GM12892 (cell line): ENCODE results near the gene PDGFB.

Source experiments
- DNase-seq: peaks from one replicate; pipeline ENCODE4 v3.0.0; 2011; ENCODE audit not compliant: insufficient read length
- FAIRE-seq: peaks from 2 replicates; lab custom pipeline; 2011; peaks lifted over from hg19 to GRCh38; lab: Jason Lieb, UNC
- POLR2A ChIP-seq: IDR thresholded peaks from 2 replicates; pipeline ENCODE4 v1.6.1; 2011; ENCODE audit warnings: low read depth, low read length, control low read depth
- POLR2AphosphoS5 ChIP-seq: IDR thresholded peaks from 2 replicates; pipeline ENCODE4 v1.6.1; 2011; ENCODE audit warnings: low read depth, low read length, control low read depth
- TAF1 ChIP-seq: IDR thresholded peaks from 2 replicates; pipeline ENCODE4 v1.6.1; 2011; ENCODE audit warnings: low read depth, mild to moderate bottlenecking, control low read depth, low read length, borderline replicate concordance

The PDGFB gene

DNA sequence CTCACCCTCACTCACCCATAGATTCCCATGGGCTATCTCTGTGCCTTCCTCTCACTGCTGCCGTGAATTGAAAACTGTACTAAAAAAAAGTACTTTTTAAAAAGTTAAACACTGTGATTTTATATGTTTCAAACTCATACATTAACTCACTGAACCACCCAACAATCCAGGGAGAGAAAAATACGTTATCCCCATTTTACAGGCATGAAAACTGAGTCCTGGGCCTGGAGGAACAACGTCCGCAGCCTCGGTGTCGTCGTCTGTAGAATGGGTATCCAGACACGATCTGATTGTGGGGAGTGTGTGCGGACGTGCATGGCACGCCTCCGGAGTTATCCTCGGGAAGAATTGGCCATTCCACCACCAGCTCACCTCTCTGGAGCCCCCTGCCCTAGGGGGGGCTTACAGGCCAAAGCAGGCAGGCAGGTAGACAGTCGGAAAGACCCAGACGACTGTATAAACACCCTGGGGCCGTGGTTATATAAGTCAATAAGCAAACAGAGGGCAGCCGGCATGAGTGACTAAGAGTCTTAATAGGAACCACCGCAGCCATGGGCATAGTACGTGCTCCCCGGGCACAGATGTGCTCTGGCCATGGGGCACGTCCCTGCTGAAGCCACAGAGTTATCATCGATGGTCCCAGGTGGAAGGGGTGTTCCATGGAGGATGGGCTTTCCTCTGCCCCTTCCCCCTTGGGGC lies 7.1 kb upstream of the PDGFB start:
- FAIRE-seq = no peak
- TF ChIP-seq POLR2AphosphoS5 = no peak
- TF ChIP-seq TAF1 = no peak
- no peak for TF ChIP-seq POLR2A
- no peak for DNase-seq

- DNase-seq (no peak), FAIRE-seq (no peak)
- TF ChIP-seq POLR2AphosphoS5 (no peak), TAF1 (no peak), POLR2A (no peak)
Observed at GRCh38 chr22:39250838-39251237, 6.1 kb upstream of the PDGFB start.

DNA sequence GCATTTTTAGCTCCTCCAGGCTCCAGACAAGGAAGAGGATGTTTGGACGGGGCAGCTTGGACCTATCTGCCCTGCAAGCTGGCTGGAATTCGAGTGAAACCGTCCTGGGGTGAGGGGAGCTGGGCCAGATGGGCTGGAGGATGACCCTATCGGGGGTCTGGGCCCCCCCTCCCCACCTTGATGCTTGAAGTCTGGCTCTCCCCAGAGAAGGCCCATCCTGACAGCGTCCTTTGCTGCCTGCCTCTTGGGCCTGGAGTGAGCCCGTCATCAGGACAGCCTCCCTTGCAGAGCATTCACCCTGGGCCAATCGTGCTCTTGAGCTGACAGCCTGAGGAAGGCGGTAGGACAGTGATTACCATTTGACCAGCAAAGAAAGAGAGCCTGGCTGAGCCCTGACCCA lies 5.3 kb upstream of the PDGFB start:
- TF ChIP-seq TAF1 = no peak
- TF ChIP-seq POLR2AphosphoS5 = no peak
- TF ChIP-seq POLR2A = no peak
- DNase-seq (no peak), FAIRE-seq (no peak)

DNA sequence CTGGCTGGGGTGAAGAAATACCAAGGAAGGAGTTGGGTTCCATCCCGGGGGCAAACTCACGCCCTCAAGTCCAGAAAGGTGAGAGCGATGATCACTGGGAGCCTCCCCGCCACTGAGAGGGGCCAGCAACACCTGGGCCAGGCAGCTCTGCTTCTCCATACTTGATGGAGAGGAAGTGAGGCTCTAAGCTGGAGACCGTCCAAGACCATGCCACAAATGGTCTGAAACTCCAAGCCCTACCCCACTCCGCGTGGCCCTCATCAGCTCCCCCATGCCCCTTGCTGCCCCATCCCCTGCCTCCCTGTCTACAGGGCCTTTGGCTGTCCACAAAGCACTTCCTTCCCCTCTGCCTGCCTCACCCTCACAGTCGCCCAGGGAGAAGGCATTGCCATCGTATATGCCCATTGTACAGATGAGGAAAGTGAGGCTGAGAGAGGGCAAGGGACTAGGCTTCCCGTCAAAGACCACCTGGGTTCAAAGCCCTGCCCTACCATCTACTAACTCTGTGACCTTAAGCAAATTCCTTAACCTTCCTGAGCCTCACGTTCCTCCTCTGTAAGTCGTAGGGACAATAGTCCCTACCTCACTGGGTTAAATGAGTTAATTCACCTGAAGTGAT lies 4.4 kb upstream of the PDGFB start:
- FAIRE-seq = peak; percentile 60
- TF ChIP-seq POLR2A (no peak), POLR2AphosphoS5 (no peak), TAF1 (no peak)
- DNase-seq = no peak

GRCh38 chr22:39248254-39248653 lies 3.5 kb upstream of the PDGFB start:
- no peak for FAIRE-seq
- TF ChIP-seq POLR2AphosphoS5 (no peak), POLR2A (no peak), TAF1 (no peak)
- DNase-seq = no peak

DNA sequence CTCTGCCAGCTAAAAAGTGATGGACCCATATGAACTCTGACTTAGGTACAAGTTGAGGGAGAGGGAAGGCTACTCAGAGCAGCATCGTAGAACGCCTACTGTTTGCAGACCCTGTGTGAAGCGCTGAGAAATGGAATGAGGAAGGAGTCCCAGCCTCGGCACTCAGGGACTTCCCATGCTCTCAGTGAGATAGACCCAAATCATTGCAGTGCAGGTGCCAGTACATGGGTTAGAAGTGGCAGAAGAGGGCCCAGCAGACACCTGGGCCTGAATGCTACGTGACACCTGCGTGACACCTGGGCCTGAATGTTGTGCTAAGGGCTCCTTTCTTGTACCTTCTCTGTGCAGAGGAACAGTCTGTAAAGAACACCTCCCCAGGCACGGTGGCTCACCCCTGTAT lies 2.6 kb upstream of the PDGFB start:
- DNase-seq = no peak
- TF ChIP-seq POLR2AphosphoS5 (no peak), TAF1 (no peak), POLR2A (no peak)
- peak; percentile 36 for FAIRE-seq

DNA sequence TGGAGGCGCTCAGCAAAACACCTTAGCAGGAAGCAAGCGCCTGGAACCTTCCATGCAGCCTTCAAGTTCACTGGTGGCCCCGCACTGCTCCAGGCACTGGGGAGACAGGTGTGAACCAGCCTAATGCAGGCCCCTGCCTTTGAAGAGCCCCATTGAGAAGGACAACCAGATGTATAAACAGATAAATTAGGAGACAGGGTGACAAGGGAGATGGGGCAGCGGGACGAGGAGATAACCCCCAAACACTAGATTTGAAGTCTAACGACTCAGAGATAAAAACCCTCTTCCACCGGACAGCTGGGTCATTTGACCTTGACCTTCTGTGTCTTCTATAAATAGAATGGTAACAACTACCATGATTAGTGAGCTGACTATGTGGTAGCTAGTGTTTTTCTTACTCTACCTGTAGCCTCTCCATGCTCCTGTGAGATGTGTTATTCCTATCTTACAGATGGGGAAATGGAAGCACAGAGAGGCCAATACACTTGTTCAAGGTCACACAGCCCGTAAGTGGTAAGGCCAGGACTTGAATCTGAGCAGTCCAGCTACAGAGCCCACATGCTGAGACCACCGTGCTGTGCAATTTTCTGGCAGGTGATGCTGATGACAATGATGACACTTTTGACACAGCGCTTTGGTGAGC lies 2.0 kb upstream of the PDGFB start:
- peak; percentile 81 for FAIRE-seq
- DNase-seq = no peak
- TF ChIP-seq POLR2AphosphoS5 (no peak), TAF1 (no peak), POLR2A (no peak)

DNA sequence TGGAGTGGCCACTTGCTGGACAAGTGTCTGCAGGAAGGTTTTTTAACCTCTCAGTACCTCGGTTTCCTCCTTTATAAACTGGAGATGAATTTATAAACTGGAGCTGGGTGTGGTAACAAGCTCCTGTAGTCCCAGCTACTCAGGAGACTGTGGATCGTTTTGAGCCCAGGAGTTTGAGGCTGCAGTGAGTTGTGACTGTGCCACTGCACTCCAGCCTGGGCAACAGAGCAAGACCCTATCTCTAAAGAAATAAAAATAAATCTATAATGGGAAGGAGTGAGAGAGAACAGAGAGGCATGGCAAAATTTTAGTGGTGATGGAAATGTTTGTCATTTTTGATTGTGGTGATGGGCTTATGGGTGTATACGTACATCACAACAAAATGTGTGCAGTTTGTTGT lies 1.4 kb upstream of the PDGFB start:
- no peak for FAIRE-seq
- TF ChIP-seq POLR2AphosphoS5 (no peak), TAF1 (no peak), POLR2A (no peak)
- no peak for DNase-seq

DNA sequence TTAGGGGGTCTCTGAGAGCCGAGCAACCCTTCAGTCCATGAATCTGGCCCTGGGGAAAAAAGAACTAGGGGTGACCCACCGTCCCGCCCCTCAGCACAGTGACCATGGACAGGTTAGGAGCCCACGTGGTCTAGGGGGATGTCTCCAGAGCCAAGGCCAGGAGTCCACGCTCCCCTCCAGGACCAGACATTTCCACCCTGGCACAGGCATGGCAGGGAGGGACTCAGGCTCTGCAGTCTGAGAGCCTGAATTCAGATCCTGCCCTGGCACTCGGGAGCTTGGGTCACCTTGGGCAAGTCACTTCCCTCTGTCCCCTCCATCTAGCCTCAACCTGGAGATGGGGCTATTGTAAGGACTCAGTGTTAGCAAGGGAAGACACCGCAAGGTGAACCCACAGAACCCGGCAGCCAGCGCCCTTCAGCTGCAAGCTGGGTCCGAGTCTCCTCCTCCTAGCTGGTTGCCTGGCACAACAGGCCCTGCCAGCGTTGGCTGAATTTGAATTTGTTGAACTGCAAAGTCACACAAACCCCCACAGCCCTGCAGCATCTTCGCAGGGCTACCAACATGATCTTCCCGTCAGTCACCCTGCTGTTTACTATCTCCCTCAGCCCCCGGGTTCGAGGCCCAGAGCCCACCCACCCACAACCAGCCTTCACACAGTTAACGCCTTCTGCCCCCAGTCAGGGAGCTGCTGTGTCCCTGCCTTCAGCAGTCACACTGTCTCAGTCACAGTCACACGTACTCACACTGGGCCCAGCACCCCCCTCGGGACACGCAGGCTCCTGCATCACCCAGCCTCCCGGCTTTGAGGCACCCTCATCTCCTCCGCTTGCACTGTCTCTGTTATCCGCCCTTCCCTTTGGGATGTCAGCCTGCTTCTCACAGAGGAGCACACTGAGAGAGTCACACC lies 603 bp upstream of the PDGFB start:
- FAIRE-seq (peak; percentile 9), DNase-seq (no peak)
- TF ChIP-seq TAF1 (no peak), POLR2A (no peak), POLR2AphosphoS5 (no peak)

DNA sequence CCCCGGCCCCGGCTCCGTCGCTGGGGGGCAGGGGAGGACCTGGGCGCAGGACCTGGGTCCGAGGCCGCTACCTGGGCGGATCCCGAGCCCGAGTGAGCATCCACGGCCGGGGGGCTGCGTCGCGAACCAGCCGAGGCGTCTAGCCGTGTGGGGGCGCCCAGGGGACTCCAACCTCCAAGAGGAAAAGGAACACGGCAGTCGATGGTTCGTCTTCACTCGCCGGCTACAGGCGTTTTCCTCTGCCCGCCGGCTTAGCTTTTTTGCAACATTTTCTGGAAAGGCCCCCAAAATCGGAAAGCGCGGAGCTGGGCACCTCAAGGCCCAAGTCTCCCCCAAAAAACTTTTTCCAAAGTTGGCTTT lies 666 bp downstream of the PDGFB start:
- no peak for DNase-seq
- TF ChIP-seq POLR2AphosphoS5 = no peak
- no peak for TF ChIP-seq POLR2A
- no peak for FAIRE-seq

DNA sequence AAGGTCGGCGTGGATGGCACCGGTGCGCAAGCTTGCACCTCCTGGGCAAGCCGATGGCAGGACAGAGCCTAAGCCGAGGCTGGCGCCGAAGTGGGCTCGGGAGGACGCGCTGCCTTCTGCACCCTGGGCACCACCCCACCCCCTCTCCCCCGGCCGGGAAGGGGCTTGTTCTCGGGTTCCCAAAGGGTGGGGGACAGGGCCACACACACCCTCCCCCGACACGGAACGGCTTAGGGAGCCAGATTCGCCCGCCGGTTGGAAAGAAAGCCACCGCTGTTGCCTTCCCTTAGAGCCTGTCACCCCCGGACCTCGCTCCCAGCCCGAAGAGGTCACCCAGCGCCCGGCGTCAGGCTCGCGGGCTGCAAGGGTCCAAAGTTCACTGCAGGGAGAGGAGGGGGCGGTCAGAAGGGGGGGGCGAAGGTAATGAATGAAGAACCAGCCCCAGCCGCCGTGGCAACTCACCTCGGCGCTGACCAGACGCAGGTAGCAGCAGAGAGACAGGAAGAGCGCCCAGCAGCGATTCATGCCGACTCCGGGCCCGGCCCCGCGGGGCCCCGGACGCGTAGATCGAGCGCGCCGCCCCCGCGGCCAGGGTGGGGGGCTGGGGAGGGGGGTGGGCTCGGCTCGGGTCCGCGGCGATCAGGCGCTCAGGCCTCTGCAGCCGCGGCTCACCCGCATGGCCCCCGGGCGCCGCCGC lies 1.2 kb downstream of the PDGFB start:
- DNase-seq (no peak), FAIRE-seq (no peak)
- TF ChIP-seq POLR2A = no peak
- no peak for TF ChIP-seq POLR2AphosphoS5
- TF ChIP-seq TAF1 = no peak
